HG03521 (cell line): Measurements from ENCODE around the gene CNTROB.
"Not testable (repeated sequence)": the region's sequence is repeated elsewhere in the genome, so short reads cannot be mapped to it uniquely, and the experiment has no call there.

Source experiments
- ATAC-seq: cut with Tn5 transposase; IDR thresholded peaks from one replicate; pipeline ENCODE4 v1.9.1; 2021; ENCODE audit warnings: mild to moderate bottlenecking, moderate library complexity; ENCODE audit not compliant: unreplicated experiment

The CNTROB gene

GRCh38 chr17:7944326-7944725 is 12.3 kb downstream of the CNTROB start:
- no peak for ATAC-seq

GRCh38 chr17:7945651-7946050 is 13.6 kb downstream of the CNTROB start:
- no peak for ATAC-seq

DNA sequence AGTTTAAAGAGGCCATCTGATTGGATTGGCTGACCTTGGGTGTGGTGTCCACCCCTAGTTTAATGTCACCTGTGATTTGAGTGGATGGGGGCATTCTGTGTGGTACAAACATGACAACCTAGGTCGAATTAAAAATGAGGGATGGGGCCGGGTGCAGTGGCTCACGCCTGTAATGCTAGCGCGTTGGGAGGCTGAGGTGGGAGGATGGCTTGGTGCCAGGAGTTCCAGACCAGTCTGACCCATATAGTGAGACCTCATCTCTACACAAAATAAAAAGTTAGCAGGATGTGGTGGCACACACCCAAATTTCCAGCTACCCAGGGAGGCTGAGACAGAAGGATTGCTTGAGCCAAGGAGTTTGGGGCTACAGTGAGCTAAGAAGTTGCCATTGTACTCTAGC is 14.4 kb downstream of the CNTROB start:
- ATAC-seq, result no peak

- no peak for ATAC-seq
These were observed 15.6 kb downstream of the CNTROB start for GRCh38 chr17:7947651-7948050.

GRCh38 chr17:7950578-7950977 is 18.6 kb downstream of the CNTROB start:
- no peak for ATAC-seq

- no peak for ATAC-seq
These were observed 19.3 kb downstream of the CNTROB start for GRCh38 chr17:7951143-7951792.

GRCh38 chr17:7953266-7953665 is 21.3 kb downstream of the CNTROB start:
- not testable (repeated sequence) for ATAC-seq

- ATAC-seq, result no peak
These were observed 23.6 kb downstream of the CNTROB start for GRCh38 chr17:7955414-7956227.

DNA sequence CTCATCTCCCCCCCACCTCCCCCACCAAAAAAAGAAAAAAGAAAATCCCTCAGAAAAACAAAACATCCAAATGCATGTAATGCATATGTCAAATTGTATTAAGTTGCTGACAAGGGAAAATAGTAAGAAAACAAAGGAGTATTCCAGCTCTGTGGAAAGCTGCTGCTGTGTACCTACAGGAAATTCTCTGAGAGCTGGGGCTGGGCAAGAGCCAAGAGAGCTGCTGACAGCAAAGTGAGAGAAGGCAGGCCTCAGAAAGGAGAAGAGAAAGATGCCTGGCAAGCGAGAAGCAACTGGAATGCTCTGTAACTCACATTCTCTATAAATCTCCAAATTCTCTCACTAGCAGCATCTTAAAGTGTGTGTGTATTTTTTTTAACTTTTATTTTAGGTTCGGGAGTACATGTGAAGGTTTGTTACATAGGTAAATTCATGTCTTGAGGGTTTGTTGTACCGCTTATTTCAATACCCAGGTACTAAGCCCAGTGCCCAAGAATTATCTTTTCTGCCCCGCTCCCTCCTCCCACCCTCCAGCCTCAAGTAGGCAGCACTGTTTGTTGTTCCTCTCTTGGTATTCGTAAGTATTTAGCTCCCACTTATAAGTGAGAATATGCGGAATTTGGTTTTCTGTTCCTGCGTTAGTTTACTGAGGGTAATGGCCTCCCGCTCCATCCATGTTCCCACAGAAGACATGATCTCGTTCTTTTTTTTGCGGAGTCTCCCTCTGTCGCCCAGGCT is 24.4 kb downstream of the CNTROB start:
- ATAC-seq, result no peak

- ATAC-seq, result no peak
These were observed 27.7 kb downstream of the CNTROB start for GRCh38 chr17:7959503-7960253.

DNA sequence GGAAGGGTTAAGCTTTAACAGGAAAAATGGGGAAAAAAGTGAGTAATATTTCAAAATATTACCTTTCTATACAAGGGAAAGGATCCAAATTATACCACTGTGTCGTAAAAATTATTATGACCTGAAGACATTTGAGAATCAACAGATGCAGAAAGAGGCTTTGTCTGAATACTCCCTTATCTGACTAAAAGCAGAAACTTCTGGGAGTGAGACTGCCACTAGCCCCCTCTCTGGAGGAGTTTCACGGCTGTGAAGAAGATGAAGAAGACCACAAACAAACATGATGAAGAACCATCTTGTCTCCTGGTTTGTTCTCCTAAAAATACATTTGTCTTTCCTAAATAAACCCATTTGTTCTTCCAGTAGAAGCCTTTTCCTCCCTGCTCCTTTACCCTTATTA is 29.4 kb downstream of the CNTROB start:
- ATAC-seq, result no peak

GRCh38 chr17:7967751-7968150 is 35.7 kb downstream of the CNTROB start:
- ATAC-seq, result no peak

- no peak for ATAC-seq
These were observed 37.4 kb downstream of the CNTROB start for GRCh38 chr17:7969433-7969832.

DNA sequence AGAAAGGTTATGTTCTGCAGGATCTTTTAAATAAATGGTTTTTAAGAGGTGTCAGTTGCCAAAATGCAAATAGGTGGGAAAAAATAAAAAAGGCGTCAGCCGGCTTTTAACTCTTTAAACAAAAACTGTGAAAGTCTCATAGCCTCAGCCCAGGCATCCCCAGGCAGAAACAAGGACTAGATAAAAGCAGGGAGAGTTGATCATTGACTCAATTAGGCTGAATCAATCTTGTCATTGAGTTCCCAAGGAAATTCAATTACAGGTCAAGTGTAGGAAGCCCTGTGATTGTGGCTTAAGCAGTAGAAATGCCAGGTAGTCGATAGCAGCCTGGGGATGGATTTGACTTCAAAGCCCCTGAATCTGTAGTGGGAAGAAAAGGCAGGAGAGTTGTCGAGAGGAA is 39.6 kb downstream of the CNTROB start:
- ATAC-seq, result no peak

DNA sequence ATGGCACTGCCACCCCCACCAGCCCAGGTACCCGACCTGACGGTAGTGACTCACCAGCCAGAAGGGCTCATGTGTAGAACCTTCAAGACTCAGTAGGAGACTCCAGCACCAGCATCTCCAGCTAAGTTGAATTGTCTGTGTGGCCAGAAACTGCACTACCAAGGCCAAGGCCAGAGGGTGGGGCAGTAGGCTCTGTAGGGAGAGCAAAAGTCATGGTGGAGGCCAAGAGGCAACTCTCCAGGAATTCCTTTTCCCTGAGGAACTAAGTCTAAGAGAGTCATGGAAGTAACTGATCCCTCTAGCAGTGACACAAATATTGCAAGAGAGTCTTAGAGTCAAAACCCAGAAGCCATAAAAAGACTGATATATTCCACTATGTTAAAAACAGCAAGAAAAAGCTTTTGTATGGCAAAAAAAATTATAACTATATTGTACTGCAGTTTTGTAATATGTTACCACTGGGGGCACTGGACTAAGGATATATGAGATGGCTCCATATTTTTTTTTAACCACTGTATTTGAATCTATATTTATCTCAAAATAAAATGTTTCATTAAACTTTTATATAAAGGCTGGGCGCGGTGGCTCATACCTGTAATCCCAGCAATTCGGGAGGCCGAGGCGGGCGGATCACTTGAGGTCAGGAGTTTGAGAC is 40.3 kb downstream of the CNTROB start:
- ATAC-seq, result no peak

GRCh38 chr17:7974638-7975131 is 42.7 kb downstream of the CNTROB start:
- ATAC-seq, result no peak

DNA sequence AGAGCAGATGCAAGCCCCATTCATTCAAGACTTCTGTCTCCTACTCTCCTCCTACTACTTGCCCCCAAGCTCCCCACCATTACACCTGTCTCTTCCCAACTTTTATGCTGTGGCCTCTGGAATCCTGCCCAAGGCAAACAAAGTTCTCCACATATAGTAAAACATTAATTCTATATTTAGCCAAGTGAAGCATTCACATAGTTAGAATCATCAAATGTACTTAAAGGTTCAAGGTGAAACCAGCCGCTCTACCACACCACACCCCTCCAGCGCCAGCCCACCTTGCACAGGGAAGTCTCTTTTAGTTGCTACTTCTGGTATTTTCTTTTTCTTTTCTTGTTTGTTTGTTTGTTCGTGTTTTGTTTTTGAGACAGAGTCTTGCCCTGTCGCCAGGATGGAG is 45.0 kb downstream of the CNTROB start:
- ATAC-seq, result no peak

GRCh38 chr17:7977805-7978204 is 45.8 kb downstream of the CNTROB start:
- ATAC-seq, result no peak

- ATAC-seq, result no peak
These were observed 50.2 kb downstream of the CNTROB start for GRCh38 chr17:7982173-7982572.

- ATAC-seq, result no peak
These were observed 50.7 kb downstream of the CNTROB start for GRCh38 chr17:7982666-7983065.
